ENCODE data around the gene XAGE1B. TPM values are rescaled to one million over a fixed set of nuclear protein-coding genes. Genes with fewer than 3 reads are reported as not detected.
"Not testable (repeated sequence)": the region's sequence is repeated elsewhere in the genome, so short reads cannot be mapped to it uniquely, and the experiment has no call there.

The XAGE1B gene
- total and polyA plus RNA-seq, 2 experiments from 2014 or later, result not detected

DNA sequence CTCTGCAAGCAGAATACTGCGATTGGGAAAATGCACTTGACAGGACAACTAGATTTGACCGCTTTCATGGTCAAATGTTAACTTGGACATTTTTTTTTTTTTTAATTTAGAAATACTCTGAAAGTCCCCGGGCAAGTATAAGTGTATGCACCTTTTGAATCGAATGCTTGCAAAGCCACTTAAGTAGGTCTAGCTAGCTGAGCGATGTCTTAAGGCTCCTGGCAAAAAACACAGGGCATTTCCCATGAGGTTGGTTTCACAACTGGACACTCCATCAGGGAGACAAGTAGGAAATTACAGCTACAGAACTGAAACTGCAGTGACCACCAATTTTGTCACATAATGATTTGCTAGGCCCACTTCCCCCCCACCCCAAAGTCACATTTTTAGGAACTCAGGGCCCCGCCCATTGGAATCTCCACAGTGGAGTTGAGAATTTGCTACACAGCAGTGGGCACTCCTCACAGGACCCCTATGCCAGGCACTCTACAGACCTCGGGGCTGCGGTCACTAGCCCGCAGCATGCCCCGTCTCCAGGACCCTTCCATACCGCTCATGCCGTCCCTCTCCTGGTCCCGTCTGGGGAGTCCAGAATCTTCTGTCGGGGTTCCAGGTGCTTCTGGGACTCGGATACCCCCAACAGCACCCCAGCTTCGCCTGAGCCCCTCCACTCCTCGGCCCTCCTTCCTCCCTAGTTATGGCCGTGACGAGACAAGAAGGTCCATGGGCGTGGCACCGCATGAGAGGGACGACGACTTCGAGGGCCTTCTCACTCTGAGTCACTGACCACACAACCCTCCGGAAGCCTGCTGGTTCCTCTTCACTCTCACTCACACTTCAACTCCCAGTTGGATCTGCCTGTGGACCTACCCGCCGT lies 515 bp downstream of the XAGE1B start:
- not testable (repeated sequence) for H3K27me3 ChIP-seq; H2AFZ ChIP-seq; H3K4me2 ChIP-seq; H3K4me1 ChIP-seq (ENCODE audit: insufficient read depth); H3K9me3 ChIP-seq (ENCODE audit: low read depth); H3K27ac ChIP-seq; H3K79me2 ChIP-seq; H3K4me3 ChIP-seq; DNase-seq (ENCODE audit: low spot score); H4K20me1 ChIP-seq (ENCODE audit: insufficient read depth, poor library complexity, severe bottlenecking); H3K36me3 ChIP-seq (replicated peaks; ENCODE audit: insufficient read depth, low read depth); H3K9me2 ChIP-seq (replicated peaks; ENCODE audit: insufficient read depth)
- WGBS (ENCODE audit: low lambda C conversion rate, missing lambda C conversion rate), result no CpG with 5 or more reads among the region's 27 CpGs

- H3K9me3 ChIP-seq (ENCODE audit: low read depth); H3K4me3 ChIP-seq; H3K27ac ChIP-seq; H3K9me2 ChIP-seq (replicated peaks; ENCODE audit: insufficient read depth); H3K4me2 ChIP-seq; H4K20me1 ChIP-seq (ENCODE audit: insufficient read depth, poor library complexity, severe bottlenecking); H3K27me3 ChIP-seq; DNase-seq (ENCODE audit: low spot score); H2AFZ ChIP-seq; H3K79me2 ChIP-seq; H3K36me3 ChIP-seq (replicated peaks; ENCODE audit: insufficient read depth, low read depth); H3K4me1 ChIP-seq (ENCODE audit: insufficient read depth): not testable (repeated sequence)
- WGBS (ENCODE audit: low lambda C conversion rate, missing lambda C conversion rate), result no CpG with 5 or more reads among the region's 6 CpGs
These were observed 5.7 kb downstream of the XAGE1B start for GRCh38 chrX:52511126-52511525.

DNA sequence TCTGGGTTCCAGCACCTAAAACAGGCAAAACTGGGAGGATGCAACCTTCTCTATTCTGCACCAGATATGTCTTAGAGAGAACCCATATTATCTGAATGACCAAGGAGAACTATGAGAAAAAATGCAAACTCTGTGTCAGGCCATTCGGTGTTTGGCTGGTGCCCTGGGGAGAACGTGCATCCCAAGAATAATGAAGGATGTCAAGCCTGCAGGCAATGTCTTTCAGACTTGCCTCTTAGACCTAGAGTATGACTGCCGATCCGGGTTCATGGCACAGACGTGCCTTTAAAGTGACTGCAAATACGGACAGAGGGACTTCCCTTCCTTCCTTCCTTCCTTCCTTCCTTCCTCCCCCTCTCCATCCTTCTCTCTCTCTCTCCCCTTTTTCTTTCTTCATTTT lies 6.9 kb downstream of the XAGE1B start:
- Histone ChIP-seq H3K9me3 (ENCODE audit: low read depth) (no peaks in the 10 kb centered on the region), H3K36me3 (replicated peaks; ENCODE audit: insufficient read depth, low read depth) (no peaks in the 10 kb centered on the region), H3K4me2 (no peak overlapping the region), H3K27me3 (no peaks in the 10 kb centered on the region), H3K4me1 (ENCODE audit: insufficient read depth) (no peaks in the 10 kb centered on the region), H3K27ac (no peak overlapping the region), H4K20me1 (ENCODE audit: insufficient read depth, poor library complexity, severe bottlenecking) (no peaks in the 10 kb centered on the region), H2AFZ (no peak overlapping the region), H3K79me2 (no peaks in the 10 kb centered on the region), H3K9me2 (replicated peaks; ENCODE audit: insufficient read depth) (no peaks in the 10 kb centered on the region), H3K4me3 (no peak overlapping the region)
- no peak for DNase-seq (ENCODE audit: low spot score)
- TF ChIP-seq EZH2phosphoT487 (IDR thresholded peaks at IDR 0.05; ENCODE audit: low read depth, severe bottlenecking, unreplicated experiment) (no peak), EZH2 (IDR thresholded peaks at IDR 0.05; ENCODE audit: borderline replicate concordance) (no peak)
- TF ChIP-seq, protein P1, sequence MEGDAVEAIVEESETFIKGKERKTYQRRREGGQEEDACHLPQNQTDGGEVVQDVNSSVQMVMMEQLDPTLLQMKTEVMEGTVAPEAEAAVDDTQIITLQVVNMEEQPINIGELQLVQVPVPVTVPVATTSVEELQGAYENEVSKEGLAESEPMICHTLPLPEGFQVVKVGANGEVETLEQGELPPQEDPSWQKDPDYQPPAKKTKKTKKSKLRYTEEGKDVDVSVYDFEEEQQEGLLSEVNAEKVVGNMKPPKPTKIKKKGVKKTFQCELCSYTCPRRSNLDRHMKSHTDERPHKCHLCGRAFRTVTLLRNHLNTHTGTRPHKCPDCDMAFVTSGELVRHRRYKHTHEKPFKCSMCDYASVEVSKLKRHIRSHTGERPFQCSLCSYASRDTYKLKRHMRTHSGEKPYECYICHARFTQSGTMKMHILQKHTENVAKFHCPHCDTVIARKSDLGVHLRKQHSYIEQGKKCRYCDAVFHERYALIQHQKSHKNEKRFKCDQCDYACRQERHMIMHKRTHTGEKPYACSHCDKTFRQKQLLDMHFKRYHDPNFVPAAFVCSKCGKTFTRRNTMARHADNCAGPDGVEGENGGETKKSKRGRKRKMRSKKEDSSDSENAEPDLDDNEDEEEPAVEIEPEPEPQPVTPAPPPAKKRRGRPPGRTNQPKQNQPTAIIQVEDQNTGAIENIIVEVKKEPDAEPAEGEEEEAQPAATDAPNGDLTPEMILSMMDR (IDR thresholded peaks at IDR 0.05; ENCODE audit: poor library complexity), result no peak
- WGBS (ENCODE audit: low lambda C conversion rate, missing lambda C conversion rate), result 92% methylated on average over 6 of the region's 6 CpGs

DNA sequence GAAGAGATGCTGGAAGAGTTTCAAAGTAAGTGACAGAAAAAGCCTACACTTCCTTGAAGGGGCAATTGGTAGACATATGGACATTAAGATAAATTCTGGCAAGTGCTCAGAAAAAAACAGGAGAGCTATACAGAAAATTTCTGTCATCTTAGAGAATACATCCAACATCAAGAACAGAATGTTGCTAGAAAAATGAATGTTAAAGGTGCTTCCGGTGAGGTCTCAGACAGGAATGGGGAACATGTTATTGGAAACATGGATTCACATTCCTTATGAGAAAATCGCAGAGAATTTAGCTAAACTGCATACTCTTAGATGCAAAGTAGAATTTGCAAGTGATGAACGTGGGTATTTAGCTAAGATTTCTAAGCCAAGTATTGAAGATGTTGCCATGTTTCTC lies 9.5 kb downstream of the XAGE1B start:
- TF ChIP-seq, protein P1 (IDR thresholded peaks at IDR 0.05; ENCODE audit: poor library complexity), result no peak
- TF ChIP-seq EZH2 (IDR thresholded peaks at IDR 0.05; ENCODE audit: borderline replicate concordance) (no peak), EZH2phosphoT487 (IDR thresholded peaks at IDR 0.05; ENCODE audit: low read depth, severe bottlenecking, unreplicated experiment) (no peak)
- no peaks in the 10 kb centered on the region for H3K36me3 ChIP-seq (replicated peaks; ENCODE audit: insufficient read depth, low read depth)
- H3K4me2 ChIP-seq, result no peak overlapping the region
- no peaks in the 10 kb centered on the region for H3K4me1 ChIP-seq (ENCODE audit: insufficient read depth)
- no peak overlapping the region for H3K27ac ChIP-seq
- H3K27me3 ChIP-seq, result no peaks in the 10 kb centered on the region
- 75% methylated on average over 3 of the region's 3 CpGs for WGBS (ENCODE audit: low lambda C conversion rate, missing lambda C conversion rate)
- H2AFZ ChIP-seq, result no peak overlapping the region
- H3K4me3 ChIP-seq, result no peak overlapping the region
- H3K79me2 ChIP-seq, result no peaks in the 10 kb centered on the region
- no peak for DNase-seq (ENCODE audit: low spot score)
- no peaks in the 10 kb centered on the region for H3K9me3 ChIP-seq (ENCODE audit: low read depth)
- H4K20me1 ChIP-seq (ENCODE audit: insufficient read depth, poor library complexity, severe bottlenecking), result no peaks in the 10 kb centered on the region
- H3K9me2 ChIP-seq (replicated peaks; ENCODE audit: insufficient read depth), result no peaks in the 10 kb centered on the region
